Measurements from ENCODE around the gene HOXB4. TPM values are rescaled to one million over a fixed set of nuclear protein-coding genes. Genes with fewer than 3 reads are reported as not detected.

HOXB4 gene
- total RNA-seq, 1 experiment from 2014 or later = 11.3 TPM

DNA sequence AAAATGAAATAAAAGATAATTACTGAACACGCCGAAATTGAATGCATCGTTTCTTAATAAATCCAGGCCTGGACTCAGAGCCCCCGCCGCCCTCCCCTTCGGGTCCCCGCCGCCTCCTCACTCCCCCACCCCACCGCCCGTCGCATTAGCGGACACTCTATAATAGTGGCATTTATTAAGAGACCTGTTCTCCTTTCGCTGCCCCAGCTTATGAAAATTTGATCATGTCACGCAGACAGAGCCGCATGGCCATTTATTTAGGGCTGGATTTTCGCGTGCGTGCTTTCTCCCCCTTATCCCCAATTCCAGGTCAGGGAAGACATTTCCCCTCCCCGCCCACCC is 27.0 kb downstream of the HOXB4 start (continued):
- TF ChIP-seq, protein P1, sequence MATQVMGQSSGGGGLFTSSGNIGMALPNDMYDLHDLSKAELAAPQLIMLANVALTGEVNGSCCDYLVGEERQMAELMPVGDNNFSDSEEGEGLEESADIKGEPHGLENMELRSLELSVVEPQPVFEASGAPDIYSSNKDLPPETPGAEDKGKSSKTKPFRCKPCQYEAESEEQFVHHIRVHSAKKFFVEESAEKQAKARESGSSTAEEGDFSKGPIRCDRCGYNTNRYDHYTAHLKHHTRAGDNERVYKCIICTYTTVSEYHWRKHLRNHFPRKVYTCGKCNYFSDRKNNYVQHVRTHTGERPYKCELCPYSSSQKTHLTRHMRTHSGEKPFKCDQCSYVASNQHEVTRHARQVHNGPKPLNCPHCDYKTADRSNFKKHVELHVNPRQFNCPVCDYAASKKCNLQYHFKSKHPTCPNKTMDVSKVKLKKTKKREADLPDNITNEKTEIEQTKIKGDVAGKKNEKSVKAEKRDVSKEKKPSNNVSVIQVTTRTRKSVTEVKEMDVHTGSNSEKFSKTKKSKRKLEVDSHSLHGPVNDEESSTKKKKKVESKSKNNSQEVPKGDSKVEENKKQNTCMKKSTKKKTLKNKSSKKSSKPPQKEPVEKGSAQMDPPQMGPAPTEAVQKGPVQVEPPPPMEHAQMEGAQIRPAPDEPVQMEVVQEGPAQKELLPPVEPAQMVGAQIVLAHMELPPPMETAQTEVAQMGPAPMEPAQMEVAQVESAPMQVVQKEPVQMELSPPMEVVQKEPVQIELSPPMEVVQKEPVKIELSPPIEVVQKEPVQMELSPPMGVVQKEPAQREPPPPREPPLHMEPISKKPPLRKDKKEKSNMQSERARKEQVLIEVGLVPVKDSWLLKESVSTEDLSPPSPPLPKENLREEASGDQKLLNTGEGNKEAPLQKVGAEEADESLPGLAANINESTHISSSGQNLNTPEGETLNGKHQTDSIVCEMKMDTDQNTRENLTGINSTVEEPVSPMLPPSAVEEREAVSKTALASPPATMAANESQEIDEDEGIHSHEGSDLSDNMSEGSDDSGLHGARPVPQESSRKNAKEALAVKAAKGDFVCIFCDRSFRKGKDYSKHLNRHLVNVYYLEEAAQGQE (IDR thresholded peaks at IDR 0.05; ENCODE audit: low read depth) = no peak
- no peak for TF ChIP-seq EZH2phosphoT487 (IDR thresholded peaks at IDR 0.05; ENCODE audit: borderline replicate concordance)
- no peak for TF ChIP-seq YY1 (IDR thresholded peaks at IDR 0.05; ENCODE audit: extremely low read depth, insufficient replicate concordance, low read depth, low read length)

DNA sequence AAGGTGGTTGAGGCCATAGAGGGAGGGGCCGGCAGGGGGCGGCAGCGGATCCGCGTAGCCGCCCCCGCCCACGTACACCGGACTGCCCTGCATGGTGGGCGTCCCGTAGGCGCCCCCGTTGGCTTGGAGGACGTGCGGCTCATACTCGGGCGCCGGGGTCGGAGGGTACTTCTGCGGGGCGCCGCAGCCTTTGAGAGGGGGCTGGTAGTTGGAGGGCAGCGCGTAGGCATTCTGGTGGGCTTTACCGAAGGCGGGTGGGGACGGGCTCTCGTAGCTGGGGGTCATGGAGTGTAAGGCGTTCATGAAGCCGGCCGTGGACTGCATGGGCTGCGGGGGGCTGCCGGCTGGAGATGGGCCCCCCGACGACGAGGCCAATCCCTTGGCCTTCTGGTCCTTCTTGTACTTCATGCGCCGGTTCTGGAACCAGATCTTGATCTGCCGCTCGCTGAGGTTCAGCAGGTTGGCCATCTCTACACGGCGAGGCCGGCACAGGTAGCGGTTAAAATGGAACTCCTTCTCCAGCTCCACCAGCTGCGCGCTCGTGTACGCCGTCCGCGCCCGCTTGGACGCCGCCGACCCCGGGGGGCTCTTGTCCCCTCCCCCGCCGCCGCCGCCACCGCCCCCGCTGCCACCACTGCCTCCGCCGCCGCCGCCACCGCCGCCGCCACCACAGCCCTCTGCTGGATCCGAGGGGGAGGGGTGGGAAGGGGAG is 27.5 kb downstream of the HOXB4 start:
- Histone ChIP-seq H3K27me3 (ENCODE audit: insufficient read depth, low read length) (no peaks in the 10 kb centered on the region), H3K4me3 (replicated peaks in 1 of 2; ENCODE audit: low read depth in 1 of 2, low read length in 2 of 2) (no peak overlapping the region), H3K9me2 (ENCODE audit: insufficient read depth) (no peaks in the 10 kb centered on the region), H3K27ac (ENCODE audit: low read depth, low read length) (no peak overlapping the region), H4K20me1 (ENCODE audit: insufficient read depth) (no peaks in the 10 kb centered on the region), H3K79me2 (ENCODE audit: insufficient read depth, low read length) (no peaks in the 10 kb centered on the region), H3K9me3 (ENCODE audit: control insufficient read depth in 1 of 2, insufficient read depth in 1 of 2, low read depth in 1 of 2, low read length in 2 of 2) (no peaks in the 10 kb centered on the region), H3K4me2 (ENCODE audit: low read length) (no peak overlapping the region), H3K9ac (ENCODE audit: low read length) (no peak overlapping the region), H3K36me3 (ENCODE audit: control insufficient read depth in 1 of 2, insufficient read depth in 2 of 2, low read length in 2 of 2) (peaks cover 0 to 4% of the 10 kb centered on the region in 2 experiments; a peak in 1 of 4 replicates), H3K4me1 (ENCODE audit: control insufficient read depth in 1 of 2, insufficient read depth in 2 of 2, low read length in 2 of 2) (no peaks in the 10 kb centered on the region), H2AFZ (ENCODE audit: low read depth, low read length, poor library complexity, severe bottlenecking) (no peak overlapping the region)
- intact Hi-C loops (cut with micrococcal nuclease) = no loop called here
- TF ChIP-seq ZNF274 (IDR thresholded peaks at IDR 0.05; ENCODE audit: low read depth, low read length) (no peak), FOSL1 (IDR thresholded peaks at IDR 0.05; ENCODE audit: low read depth) (no peak), CEBPB (IDR thresholded peaks at IDR 0.05; ENCODE audit: low read depth) (no peak), EZH2 (IDR thresholded peaks at IDR 0.05) (no peak), YY1 (IDR thresholded peaks at IDR 0.05; ENCODE audit: extremely low read depth, insufficient replicate concordance, low read depth, low read length) (no peak), SP1 (IDR thresholded peaks at IDR 0.05; ENCODE audit: low read depth) (no peak), RAD21 (IDR thresholded peaks at IDR 0.05; ENCODE audit: low read depth) (no peak), SRF (IDR thresholded peaks at IDR 0.05; ENCODE audit: low read depth) (no peak), ELF1 (IDR thresholded peaks at IDR 0.05; ENCODE audit: borderline replicate concordance, low read depth) (no peak), POLR2A (IDR thresholded peaks at IDR 0.05; ENCODE audit: borderline replicate concordance, extremely low read depth, insufficient read depth, insufficient read length) (no peak), POLR2AphosphoS5 (IDR thresholded peaks at IDR 0.05; ENCODE audit: low read depth, low read length) (no peak), JUND (IDR thresholded peaks at IDR 0.05) (no peak), CBX3 (IDR thresholded peaks at IDR 0.05; ENCODE audit: low read depth) (no peak)
- TF ChIP-seq, protein P2, sequence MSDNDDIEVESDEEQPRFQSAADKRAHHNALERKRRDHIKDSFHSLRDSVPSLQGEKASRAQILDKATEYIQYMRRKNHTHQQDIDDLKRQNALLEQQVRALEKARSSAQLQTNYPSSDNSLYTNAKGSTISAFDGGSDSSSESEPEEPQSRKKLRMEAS (IDR thresholded peaks at IDR 0.05) = no peak
- TF ChIP-seq, protein P3, sequence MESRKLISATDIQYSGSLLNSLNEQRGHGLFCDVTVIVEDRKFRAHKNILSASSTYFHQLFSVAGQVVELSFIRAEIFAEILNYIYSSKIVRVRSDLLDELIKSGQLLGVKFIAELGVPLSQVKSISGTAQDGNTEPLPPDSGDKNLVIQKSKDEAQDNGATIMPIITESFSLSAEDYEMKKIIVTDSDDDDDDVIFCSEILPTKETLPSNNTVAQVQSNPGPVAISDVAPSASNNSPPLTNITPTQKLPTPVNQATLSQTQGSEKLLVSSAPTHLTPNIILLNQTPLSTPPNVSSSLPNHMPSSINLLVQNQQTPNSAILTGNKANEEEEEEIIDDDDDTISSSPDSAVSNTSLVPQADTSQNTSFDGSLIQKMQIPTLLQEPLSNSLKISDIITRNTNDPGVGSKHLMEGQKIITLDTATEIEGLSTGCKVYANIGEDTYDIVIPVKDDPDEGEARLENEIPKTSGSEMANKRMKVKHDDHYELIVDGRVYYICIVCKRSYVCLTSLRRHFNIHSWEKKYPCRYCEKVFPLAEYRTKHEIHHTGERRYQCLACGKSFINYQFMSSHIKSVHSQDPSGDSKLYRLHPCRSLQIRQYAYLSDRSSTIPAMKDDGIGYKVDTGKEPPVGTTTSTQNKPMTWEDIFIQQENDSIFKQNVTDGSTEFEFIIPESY (IDR thresholded peaks at IDR 0.05; ENCODE audit: extremely low read depth, insufficient replicate concordance, low read length) = no peak
- TF ChIP-seq, protein P4, sequence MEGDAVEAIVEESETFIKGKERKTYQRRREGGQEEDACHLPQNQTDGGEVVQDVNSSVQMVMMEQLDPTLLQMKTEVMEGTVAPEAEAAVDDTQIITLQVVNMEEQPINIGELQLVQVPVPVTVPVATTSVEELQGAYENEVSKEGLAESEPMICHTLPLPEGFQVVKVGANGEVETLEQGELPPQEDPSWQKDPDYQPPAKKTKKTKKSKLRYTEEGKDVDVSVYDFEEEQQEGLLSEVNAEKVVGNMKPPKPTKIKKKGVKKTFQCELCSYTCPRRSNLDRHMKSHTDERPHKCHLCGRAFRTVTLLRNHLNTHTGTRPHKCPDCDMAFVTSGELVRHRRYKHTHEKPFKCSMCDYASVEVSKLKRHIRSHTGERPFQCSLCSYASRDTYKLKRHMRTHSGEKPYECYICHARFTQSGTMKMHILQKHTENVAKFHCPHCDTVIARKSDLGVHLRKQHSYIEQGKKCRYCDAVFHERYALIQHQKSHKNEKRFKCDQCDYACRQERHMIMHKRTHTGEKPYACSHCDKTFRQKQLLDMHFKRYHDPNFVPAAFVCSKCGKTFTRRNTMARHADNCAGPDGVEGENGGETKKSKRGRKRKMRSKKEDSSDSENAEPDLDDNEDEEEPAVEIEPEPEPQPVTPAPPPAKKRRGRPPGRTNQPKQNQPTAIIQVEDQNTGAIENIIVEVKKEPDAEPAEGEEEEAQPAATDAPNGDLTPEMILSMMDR (IDR thresholded peaks at IDR 0.05 in 2 of 3, conservative IDR thresholded peaks at IDR 0.05 in 1 of 3; ENCODE audit: borderline replicate concordance in 1 of 3, insufficient read depth in 1 of 3, low read depth in 2 of 3, low read length in 2 of 3) = no peak
- ChIA-PET POLR2A (no interaction called here), CTCF (no interaction called here), RAD21 (ENCODE audit: low non-redundant PET in 1 of 2, low total read pairs in 2 of 2, uncharacterized antibody in 2 of 2, unreplicated experiment in 2 of 2) (no interaction called here)
- ATAC-seq = no peak
- no TSS peak for BruUV-seq (replicated peaks)
- DNase-seq (ENCODE audit: low read depth, low spot score) = no peak
